ENCODE measurements around the gene AMHR2. TPM values are rescaled to one million over a fixed set of nuclear protein-coding genes. Genes with fewer than 3 reads are reported as not detected.
A peak's percentile ranks its signal among the peaks of the same experiment; 100 is the strongest.
"Not testable (repeated sequence)": the region's sequence is repeated elsewhere in the genome, so short reads cannot be mapped to it uniquely, and the experiment has no call there.

Gene AMHR2
- total RNA-seq, 3 donors from 2014 or later (not counting 1 experiment from before 2014, with no cell fraction given), result not detected

DNA sequence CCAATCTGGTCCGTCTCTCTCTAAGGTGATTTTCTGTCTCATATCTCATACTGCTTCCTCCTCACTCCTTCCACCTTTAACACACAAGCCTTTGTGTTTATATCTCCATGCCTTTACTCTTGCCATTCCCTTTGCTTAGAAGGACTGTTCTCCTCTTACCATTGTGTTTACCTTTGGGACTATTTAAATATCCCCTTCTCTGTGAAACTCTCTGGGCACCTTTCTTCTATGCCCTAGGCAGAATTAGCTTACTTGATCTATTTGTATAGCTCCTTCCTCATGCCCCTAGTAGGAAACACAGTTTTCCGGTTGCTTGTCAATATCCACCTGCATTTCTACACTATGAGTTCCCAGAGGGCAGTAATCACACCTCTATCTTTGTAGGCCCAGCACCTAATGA is 3.9 kb upstream of the AMHR2 start:
- Histone ChIP-seq H3K27me3 (ENCODE audit: control insufficient read depth, insufficient read depth, low read length) (no peaks in the 10 kb centered on the region), H3K9me3 (ENCODE audit: control insufficient read depth, insufficient read depth, low read length) (no peaks in the 10 kb centered on the region), H3K27ac (ENCODE audit: low read length) (no peak overlapping the region), H3K4me1 (ENCODE audit: control insufficient read depth, insufficient read depth, low read length) (peaks cover 16% of the 10 kb centered on the region), H3K4me3 (ENCODE audit: low read length) (no peak overlapping the region), H3K36me3 (ENCODE audit: control insufficient read depth, insufficient read depth, low read length) (no peaks in the 10 kb centered on the region)
- Mint-ChIP-seq H3K36me3 (no peaks in the 10 kb centered on the region), H3K4me3 (no peak overlapping the region), H3K9me3 (no peaks in the 10 kb centered on the region), H3K27me3 (ENCODE audit: low read depth in 2 of 2) (no peaks in the 10 kb centered on the region), H3K4me1 (peaks cover 0 to 6% of the 10 kb centered on the region in 2 donors), H3K27ac (peak overlapping the region in 1 of 2 donors; percentile 3)
- intact Hi-C loops (cut with micrococcal nuclease), result loop anchor here (5.0 kb wide), 1 partner anchor 37 kb away; the partner anchor contains the start of gene SP1
- WGBS (ENCODE audit: insufficient coverage), result 93% methylated on average over 2 of the region's 2 CpGs
- TF ChIP-seq, protein P1, sequence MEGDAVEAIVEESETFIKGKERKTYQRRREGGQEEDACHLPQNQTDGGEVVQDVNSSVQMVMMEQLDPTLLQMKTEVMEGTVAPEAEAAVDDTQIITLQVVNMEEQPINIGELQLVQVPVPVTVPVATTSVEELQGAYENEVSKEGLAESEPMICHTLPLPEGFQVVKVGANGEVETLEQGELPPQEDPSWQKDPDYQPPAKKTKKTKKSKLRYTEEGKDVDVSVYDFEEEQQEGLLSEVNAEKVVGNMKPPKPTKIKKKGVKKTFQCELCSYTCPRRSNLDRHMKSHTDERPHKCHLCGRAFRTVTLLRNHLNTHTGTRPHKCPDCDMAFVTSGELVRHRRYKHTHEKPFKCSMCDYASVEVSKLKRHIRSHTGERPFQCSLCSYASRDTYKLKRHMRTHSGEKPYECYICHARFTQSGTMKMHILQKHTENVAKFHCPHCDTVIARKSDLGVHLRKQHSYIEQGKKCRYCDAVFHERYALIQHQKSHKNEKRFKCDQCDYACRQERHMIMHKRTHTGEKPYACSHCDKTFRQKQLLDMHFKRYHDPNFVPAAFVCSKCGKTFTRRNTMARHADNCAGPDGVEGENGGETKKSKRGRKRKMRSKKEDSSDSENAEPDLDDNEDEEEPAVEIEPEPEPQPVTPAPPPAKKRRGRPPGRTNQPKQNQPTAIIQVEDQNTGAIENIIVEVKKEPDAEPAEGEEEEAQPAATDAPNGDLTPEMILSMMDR (IDR thresholded peaks at IDR 0.05), result no peak
- ATAC-seq (no peak), DNase-seq (no peak)

GRCh38 chr12:53422247-53422646 is 1.4 kb upstream of the AMHR2 start:
- not testable (repeated sequence) for H3K27ac ChIP-seq (ENCODE audit: low read length); H3K4me3 ChIP-seq (ENCODE audit: low read length); DNase-seq; H3K36me3 ChIP-seq (ENCODE audit: control insufficient read depth, insufficient read depth, low read length); H3K9me3 ChIP-seq (ENCODE audit: control insufficient read depth, insufficient read depth, low read length); H3K9me3 Mint-ChIP-seq; H3K36me3 Mint-ChIP-seq; ATAC-seq; H3K27me3 Mint-ChIP-seq (ENCODE audit: low read depth in 2 of 2); H3K4me3 Mint-ChIP-seq; H3K27ac Mint-ChIP-seq; H3K27me3 ChIP-seq (ENCODE audit: control insufficient read depth, insufficient read depth, low read length); H3K4me1 Mint-ChIP-seq
- WGBS (ENCODE audit: insufficient coverage), result 89% methylated on average over 9 of the region's 12 CpGs
- intact Hi-C loops (cut with micrococcal nuclease), result loop anchor here (5.0 kb wide), 1 partner anchor 40 kb away; the partner anchor contains the start of gene SP1
- peaks cover 13% of the 10 kb centered on the region for H3K4me1 ChIP-seq (ENCODE audit: control insufficient read depth, insufficient read depth, low read length)

DNA sequence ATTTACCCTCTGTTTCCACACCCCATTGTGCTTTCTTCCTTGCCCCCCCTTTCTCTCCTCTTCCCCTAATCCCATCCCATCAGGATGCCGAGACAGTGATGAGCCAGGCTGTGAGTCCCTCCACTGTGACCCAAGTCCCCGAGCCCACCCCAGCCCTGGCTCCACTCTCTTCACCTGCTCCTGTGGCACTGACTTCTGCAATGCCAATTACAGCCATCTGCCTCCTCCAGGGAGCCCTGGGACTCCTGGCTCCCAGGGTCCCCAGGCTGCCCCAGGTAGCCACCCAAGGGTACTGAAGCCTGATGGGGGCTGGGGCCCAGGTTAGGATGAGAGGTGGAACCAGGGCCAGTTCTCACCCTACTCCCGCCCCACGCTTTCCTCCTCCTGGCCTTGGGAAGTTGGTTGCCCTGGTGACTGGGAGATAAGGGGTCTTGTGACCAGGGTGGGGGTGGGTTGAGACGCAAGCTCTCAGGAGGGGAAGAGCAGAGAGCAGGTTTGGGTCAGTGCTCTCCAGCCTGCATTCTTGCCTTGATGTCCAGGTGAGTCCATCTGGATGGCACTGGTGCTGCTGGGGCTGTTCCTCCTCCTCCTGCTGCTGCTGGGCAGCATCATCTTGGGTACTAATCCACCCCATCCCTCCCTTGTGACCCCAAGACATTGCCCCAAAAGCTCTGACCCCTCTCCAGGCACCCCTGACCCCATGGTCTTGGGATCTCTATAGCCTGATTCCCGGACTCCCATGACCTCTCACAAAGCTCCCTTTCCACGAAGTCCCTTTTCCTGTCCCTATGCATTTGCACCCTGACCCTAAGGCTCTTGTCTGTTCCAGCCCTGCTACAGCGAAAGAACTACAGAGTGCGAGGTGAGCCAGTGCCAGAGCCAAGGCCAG is 1.2 kb downstream of the AMHR2 start:
- Histone ChIP-seq H3K4me1 (ENCODE audit: control insufficient read depth, insufficient read depth, low read length) (peaks cover 4% of the 10 kb centered on the region), H3K27me3 (ENCODE audit: control insufficient read depth, insufficient read depth, low read length) (no peaks in the 10 kb centered on the region), H3K9me3 (ENCODE audit: control insufficient read depth, insufficient read depth, low read length) (no peaks in the 10 kb centered on the region), H3K36me3 (ENCODE audit: control insufficient read depth, insufficient read depth, low read length) (no peaks in the 10 kb centered on the region), H3K4me3 (ENCODE audit: low read length) (no peak overlapping the region), H3K27ac (ENCODE audit: low read length) (no peak overlapping the region)
- no peaks in the 10 kb centered on the region for H3K36me3 Mint-ChIP-seq
- DNase-seq (no peak), ATAC-seq (no peak)
- intact Hi-C loops (cut with micrococcal nuclease), result loop anchor here (5.0 kb wide), 1 partner anchor 43 kb away; the partner anchor contains the start of gene SP1
- no peaks in the 10 kb centered on the region for H3K27me3 Mint-ChIP-seq (ENCODE audit: low read depth in 2 of 2)
- peaks cover 0 to 6% of the 10 kb centered on the region in 2 donors for H3K4me1 Mint-ChIP-seq
- H3K27ac Mint-ChIP-seq, result no peak overlapping the region
- WGBS (ENCODE audit: insufficient coverage), result 91% methylated on average over 9 of the region's 9 CpGs
- TF ChIP-seq, protein P1 (IDR thresholded peaks at IDR 0.05), result no peak
- no peaks in the 10 kb centered on the region for H3K9me3 Mint-ChIP-seq
- no peak overlapping the region for H3K4me3 Mint-ChIP-seq

DNA sequence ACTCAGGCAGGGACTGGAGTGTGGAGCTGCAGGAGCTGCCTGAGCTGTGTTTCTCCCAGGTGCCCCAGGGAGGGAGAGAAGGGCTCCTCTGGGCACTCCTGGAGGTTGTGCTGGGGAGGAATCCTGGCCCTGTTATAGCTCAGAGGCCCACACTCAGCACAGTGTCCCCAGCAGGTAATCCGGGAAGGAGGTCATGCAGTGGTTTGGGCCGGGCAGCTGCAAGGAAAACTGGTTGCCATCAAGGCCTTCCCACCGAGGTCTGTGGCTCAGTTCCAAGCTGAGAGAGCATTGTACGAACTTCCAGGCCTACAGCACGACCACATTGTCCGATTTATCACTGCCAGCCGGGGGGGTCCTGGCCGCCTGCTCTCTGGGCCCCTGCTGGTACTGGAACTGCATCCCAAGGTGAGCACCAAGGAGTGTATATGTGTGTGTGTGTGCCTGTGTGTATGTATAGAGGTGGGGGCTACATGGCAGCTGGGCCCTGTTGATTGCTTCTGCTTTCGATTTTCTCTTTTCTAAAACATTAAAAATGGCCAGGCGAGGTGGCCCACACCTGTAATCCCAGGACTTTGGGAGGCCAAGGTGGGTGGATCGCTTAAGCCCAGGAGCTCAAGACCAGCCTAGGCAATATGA is 2.0 kb downstream of the AMHR2 start:
- Histone ChIP-seq H3K9me3 (ENCODE audit: control insufficient read depth, insufficient read depth, low read length) (no peaks in the 10 kb centered on the region), H3K4me1 (ENCODE audit: control insufficient read depth, insufficient read depth, low read length) (peaks cover 4% of the 10 kb centered on the region), H3K4me3 (ENCODE audit: low read length) (no peak overlapping the region), H3K27me3 (ENCODE audit: control insufficient read depth, insufficient read depth, low read length) (no peaks in the 10 kb centered on the region), H3K27ac (ENCODE audit: low read length) (no peak overlapping the region), H3K36me3 (ENCODE audit: control insufficient read depth, insufficient read depth, low read length) (no peaks in the 10 kb centered on the region)
- H3K27me3 Mint-ChIP-seq (ENCODE audit: low read depth in 2 of 2), result no peaks in the 10 kb centered on the region
- H3K27ac Mint-ChIP-seq, result no peak overlapping the region
- WGBS (ENCODE audit: insufficient coverage), result 90% methylated on average over 11 of the region's 11 CpGs
- no peaks in the 10 kb centered on the region for H3K9me3 Mint-ChIP-seq
- H3K36me3 Mint-ChIP-seq, result no peaks in the 10 kb centered on the region
- no peak for ATAC-seq
- H3K4me3 Mint-ChIP-seq, result no peak overlapping the region
- peaks cover 0 to 6% of the 10 kb centered on the region in 2 donors for H3K4me1 Mint-ChIP-seq
- DNase-seq, result no peak
- TF ChIP-seq, protein P1 (IDR thresholded peaks at IDR 0.05), result no peak
- intact Hi-C loops (cut with micrococcal nuclease), result no loop called here

Data from natural killer cell (primary cell).